ENCODE results near the gene MDP1. TPM values are rescaled to one million over a fixed set of nuclear protein-coding genes. Genes with fewer than 3 reads are reported as not detected.

Gene MDP1
- total RNA-seq, 1 donor from 2014 or later, result 25.5 TPM

DNA sequence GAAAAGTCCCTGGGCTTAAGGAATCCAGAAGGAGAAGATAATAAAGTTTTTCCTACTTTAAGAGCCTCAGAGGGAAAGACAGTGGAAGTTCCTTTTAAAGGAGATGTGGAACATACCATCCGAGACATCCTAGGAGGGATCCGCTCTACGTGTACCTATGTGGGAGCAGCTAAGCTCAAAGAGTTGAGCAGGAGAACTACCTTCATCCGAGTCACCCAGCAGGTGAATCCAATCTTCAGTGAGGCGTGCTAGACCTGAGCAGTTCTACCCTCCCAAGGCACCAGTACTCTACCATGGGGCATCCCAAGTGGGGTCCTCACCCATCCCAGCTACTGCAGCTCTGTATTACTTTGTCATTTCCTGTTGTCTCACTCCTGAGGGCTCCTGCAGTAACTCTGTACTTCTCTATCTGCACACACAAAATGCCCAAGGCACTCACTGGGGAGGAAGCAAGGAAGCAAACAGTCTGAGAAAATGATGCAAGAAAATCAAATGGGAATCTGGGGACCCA is 22.7 kb upstream of the MDP1 start:
- Mint-ChIP-seq H3K4me1 (ENCODE audit: low read depth, unreplicated experiment) (peaks cover 6% of the 10 kb centered on the region), H3K9me3 (ENCODE audit: unreplicated experiment) (peaks cover 8% of the 10 kb centered on the region), H3K27ac (ENCODE audit: unreplicated experiment) (no peak overlapping the region), H3K36me3 (ENCODE audit: unreplicated experiment) (peaks cover 5% of the 10 kb centered on the region), H3K4me3 (ENCODE audit: unreplicated experiment) (peak overlapping the region; percentile 13), H3K27me3 (ENCODE audit: unreplicated experiment) (peaks cover 7% of the 10 kb centered on the region)
- DNase-seq, result no peak
- TF ChIP-seq, protein P1, sequence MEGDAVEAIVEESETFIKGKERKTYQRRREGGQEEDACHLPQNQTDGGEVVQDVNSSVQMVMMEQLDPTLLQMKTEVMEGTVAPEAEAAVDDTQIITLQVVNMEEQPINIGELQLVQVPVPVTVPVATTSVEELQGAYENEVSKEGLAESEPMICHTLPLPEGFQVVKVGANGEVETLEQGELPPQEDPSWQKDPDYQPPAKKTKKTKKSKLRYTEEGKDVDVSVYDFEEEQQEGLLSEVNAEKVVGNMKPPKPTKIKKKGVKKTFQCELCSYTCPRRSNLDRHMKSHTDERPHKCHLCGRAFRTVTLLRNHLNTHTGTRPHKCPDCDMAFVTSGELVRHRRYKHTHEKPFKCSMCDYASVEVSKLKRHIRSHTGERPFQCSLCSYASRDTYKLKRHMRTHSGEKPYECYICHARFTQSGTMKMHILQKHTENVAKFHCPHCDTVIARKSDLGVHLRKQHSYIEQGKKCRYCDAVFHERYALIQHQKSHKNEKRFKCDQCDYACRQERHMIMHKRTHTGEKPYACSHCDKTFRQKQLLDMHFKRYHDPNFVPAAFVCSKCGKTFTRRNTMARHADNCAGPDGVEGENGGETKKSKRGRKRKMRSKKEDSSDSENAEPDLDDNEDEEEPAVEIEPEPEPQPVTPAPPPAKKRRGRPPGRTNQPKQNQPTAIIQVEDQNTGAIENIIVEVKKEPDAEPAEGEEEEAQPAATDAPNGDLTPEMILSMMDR (IDR thresholded peaks at IDR 0.05; ENCODE audit: partially characterized antibody, unreplicated experiment), result no peak

DNA sequence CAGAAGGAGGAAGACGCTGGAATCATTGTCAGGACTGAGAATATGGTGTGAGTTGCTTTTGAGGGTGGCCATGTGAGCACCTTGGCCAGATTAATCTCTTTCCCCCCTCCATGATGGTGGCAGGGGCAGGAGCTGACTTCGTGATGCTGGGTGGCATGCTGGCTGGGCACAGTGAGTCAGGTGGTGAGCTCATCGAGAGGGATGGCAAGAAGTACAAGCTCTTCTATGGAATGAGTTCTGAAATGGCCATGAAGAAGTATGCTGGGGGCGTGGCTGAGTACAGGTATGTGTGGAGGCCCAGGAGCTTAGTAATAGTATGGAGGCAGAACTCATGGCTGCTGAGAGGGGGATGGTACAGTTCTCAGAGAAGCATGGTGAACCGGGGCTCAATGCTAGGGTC is 22.3 kb upstream of the MDP1 start:
- H3K36me3 Mint-ChIP-seq (ENCODE audit: unreplicated experiment), result peaks cover 5% of the 10 kb centered on the region
- peaks cover 9% of the 10 kb centered on the region for H3K4me1 Mint-ChIP-seq (ENCODE audit: low read depth, unreplicated experiment)
- DNase-seq, result no peak
- TF ChIP-seq, protein P1 (IDR thresholded peaks at IDR 0.05; ENCODE audit: partially characterized antibody, unreplicated experiment), result no peak
- H3K9me3 Mint-ChIP-seq (ENCODE audit: unreplicated experiment), result peaks cover 8% of the 10 kb centered on the region
- no peak overlapping the region for H3K27ac Mint-ChIP-seq (ENCODE audit: unreplicated experiment)
- H3K27me3 Mint-ChIP-seq (ENCODE audit: unreplicated experiment), result peaks cover 7% of the 10 kb centered on the region
- no peak overlapping the region for H3K4me3 Mint-ChIP-seq (ENCODE audit: unreplicated experiment)

DNA sequence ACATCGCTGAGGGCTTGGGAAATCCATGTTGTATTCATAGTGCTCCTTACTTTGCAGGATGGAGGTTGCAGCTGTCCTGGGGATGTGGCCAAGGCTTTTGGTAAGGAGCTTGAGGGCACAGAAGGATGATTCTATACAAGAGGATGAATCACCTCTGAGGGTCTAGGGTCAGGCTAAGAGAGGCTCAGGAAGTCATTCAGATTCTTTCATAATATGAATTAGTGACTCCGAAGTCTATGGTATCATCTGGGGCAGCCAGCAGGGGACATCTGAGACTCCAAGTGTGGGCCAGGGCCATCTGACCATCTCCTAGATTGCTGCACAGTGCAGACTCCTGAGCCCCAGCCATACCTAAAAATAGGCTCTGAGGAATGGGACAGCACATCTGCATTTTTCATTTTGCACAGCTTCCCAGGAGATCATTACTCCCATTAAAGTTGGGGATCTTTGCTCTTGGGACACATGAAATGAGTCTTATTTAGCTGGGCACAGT is 21.6 kb upstream of the MDP1 start:
- peaks cover 10% of the 10 kb centered on the region for H3K4me1 Mint-ChIP-seq (ENCODE audit: low read depth, unreplicated experiment)
- H3K9me3 Mint-ChIP-seq (ENCODE audit: unreplicated experiment), result peaks cover 5% of the 10 kb centered on the region
- peaks cover 5% of the 10 kb centered on the region for H3K36me3 Mint-ChIP-seq (ENCODE audit: unreplicated experiment)
- no peak overlapping the region for H3K27ac Mint-ChIP-seq (ENCODE audit: unreplicated experiment)
- peaks cover 6% of the 10 kb centered on the region for H3K27me3 Mint-ChIP-seq (ENCODE audit: unreplicated experiment)
- TF ChIP-seq, protein P1 (IDR thresholded peaks at IDR 0.05; ENCODE audit: partially characterized antibody, unreplicated experiment), result no peak
- DNase-seq, result no peak
- H3K4me3 Mint-ChIP-seq (ENCODE audit: unreplicated experiment), result no peak overlapping the region

DNA sequence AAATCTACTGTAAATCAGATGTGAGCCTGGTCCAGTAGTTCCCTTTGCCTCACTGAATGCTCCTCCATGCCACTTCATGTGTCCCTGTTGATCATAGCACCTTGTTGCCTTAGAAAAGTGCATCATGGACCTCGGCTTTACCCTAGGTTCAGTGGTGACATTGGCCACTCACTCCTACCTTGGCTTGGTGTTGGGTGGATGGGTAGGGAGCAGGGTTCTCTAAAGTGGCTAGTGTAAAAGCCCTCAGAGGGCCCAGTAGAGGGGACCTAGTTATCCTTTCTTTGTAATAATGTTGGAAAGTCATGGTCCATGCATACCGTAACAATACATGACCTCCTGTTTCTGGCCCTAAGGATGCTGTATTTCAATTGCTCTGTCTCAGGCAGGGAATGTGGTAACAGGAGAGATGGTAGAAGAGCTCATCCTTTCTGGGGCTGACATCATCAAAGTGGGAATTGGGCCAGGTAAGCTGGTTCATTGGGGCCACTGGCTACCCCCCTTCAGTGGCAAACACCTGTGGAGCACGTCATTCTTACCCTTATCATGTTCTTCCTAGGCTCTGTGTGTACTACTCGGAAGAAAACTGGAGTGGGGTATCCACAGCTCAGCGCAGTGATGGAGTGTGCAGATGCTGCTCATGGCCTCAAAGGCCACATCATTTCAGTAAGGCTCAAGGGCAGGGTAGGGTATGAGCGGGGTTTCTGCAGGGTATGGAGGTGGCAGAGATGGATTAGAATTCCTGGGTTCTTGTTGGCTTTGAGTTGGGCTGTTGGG is 21.0 kb upstream of the MDP1 start:
- Mint-ChIP-seq H3K9me3 (ENCODE audit: unreplicated experiment) (peaks cover 3% of the 10 kb centered on the region), H3K36me3 (ENCODE audit: unreplicated experiment) (peaks cover 5% of the 10 kb centered on the region), H3K4me3 (ENCODE audit: unreplicated experiment) (no peak overlapping the region), H3K4me1 (ENCODE audit: low read depth, unreplicated experiment) (peaks cover 10% of the 10 kb centered on the region), H3K27ac (ENCODE audit: unreplicated experiment) (no peak overlapping the region), H3K27me3 (ENCODE audit: unreplicated experiment) (peaks cover 5% of the 10 kb centered on the region)
- DNase-seq, result no peak
- TF ChIP-seq, protein P1 (IDR thresholded peaks at IDR 0.05; ENCODE audit: partially characterized antibody, unreplicated experiment), result no peak
